ENCODE measurements around the gene PARD3B. TPM values are rescaled to one million over a fixed set of nuclear protein-coding genes. Genes with fewer than 3 reads are reported as not detected.

PARD3B gene
- total RNA-seq, 1 donor from 2014 or later: 18.4 TPM

DNA sequence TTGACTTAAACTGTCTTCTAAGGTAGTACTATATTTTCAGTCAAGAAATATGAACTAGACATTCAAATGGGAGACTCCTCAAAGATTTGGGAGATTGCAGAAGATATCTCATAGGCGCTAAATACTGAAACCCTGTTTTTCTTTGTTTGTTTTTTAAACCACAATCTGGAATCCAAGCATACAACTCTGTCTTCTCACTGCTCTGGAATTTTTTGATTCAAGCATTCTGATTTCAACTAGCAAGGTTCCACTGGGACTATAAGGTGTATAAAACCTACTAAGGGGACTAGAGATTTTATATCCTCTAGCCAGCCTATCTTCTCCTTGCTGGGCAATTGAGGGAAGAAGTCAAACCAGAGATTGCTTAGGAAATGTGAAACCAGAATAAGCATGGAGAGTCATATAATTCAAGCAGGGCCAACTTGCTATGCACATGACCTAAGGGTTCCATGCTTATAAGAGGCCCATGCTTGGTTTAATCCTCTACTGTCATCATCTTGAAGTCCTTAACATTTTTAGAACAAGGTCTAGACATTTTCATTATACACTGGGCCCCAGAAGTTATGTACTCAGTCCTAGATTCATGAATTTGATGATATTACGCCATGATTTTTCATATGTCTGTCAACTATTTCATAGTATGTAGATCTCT, 405.5 kb downstream of the PARD3B start:
- no peaks in the 10 kb centered on the region for H3K4me1 Mint-ChIP-seq
- no peak for DNase-seq (ENCODE audit: low read depth, low spot score)
- H3K27me3 Mint-ChIP-seq (ENCODE audit: low read depth): no peaks in the 10 kb centered on the region
- H3K36me3 Mint-ChIP-seq (ENCODE audit: low read depth): peaks cover 3% of the 10 kb centered on the region
- H3K9me3 Mint-ChIP-seq: peaks cover 3% of the 10 kb centered on the region
- no peak overlapping the region for H3K27ac Mint-ChIP-seq (ENCODE audit: unreplicated experiment)
- no peak overlapping the region for H3K4me3 Mint-ChIP-seq
- TF ChIP-seq, protein P1, sequence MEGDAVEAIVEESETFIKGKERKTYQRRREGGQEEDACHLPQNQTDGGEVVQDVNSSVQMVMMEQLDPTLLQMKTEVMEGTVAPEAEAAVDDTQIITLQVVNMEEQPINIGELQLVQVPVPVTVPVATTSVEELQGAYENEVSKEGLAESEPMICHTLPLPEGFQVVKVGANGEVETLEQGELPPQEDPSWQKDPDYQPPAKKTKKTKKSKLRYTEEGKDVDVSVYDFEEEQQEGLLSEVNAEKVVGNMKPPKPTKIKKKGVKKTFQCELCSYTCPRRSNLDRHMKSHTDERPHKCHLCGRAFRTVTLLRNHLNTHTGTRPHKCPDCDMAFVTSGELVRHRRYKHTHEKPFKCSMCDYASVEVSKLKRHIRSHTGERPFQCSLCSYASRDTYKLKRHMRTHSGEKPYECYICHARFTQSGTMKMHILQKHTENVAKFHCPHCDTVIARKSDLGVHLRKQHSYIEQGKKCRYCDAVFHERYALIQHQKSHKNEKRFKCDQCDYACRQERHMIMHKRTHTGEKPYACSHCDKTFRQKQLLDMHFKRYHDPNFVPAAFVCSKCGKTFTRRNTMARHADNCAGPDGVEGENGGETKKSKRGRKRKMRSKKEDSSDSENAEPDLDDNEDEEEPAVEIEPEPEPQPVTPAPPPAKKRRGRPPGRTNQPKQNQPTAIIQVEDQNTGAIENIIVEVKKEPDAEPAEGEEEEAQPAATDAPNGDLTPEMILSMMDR (conservative IDR thresholded peaks at IDR 0.05): no peak

GRCh38 chr2:204958371-204958770, 413.1 kb downstream of the PARD3B start:
- DNase-seq (ENCODE audit: low read depth, low spot score): no peak
- H3K27ac Mint-ChIP-seq (ENCODE audit: unreplicated experiment): no peak overlapping the region
- H3K4me1 Mint-ChIP-seq: no peaks in the 10 kb centered on the region
- H3K36me3 Mint-ChIP-seq (ENCODE audit: low read depth): peaks cover 3% of the 10 kb centered on the region
- no peaks in the 10 kb centered on the region for H3K27me3 Mint-ChIP-seq (ENCODE audit: low read depth)
- H3K9me3 Mint-ChIP-seq: peaks cover 4% of the 10 kb centered on the region
- H3K4me3 Mint-ChIP-seq: no peak overlapping the region
- TF ChIP-seq, protein P1 (conservative IDR thresholded peaks at IDR 0.05): no peak

DNA sequence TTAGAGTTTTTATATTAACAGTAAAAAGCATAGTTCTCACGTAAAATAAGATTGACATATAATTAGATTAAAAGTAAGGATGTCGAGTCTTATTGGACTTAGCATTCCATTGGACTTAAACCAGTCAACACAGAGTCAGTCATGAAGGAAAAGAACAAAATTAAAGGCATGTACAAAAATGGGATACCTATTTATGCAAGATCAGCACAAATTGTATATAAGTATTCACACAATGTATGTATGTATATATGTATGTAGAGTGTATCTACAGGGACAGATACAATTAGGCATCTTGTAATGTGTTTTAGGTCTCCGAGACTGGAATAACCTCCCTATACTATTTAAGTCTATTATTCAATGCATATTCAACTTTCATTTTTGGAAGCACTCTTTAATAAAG, 419.1 kb downstream of the PARD3B start:
- no peak for DNase-seq (ENCODE audit: low read depth, low spot score)
- Mint-ChIP-seq H3K36me3 (ENCODE audit: low read depth) (peaks cover 6% of the 10 kb centered on the region), H3K27ac (ENCODE audit: unreplicated experiment) (no peak overlapping the region), H3K27me3 (ENCODE audit: low read depth) (no peaks in the 10 kb centered on the region), H3K4me1 (peaks cover 6% of the 10 kb centered on the region), H3K4me3 (no peak overlapping the region), H3K9me3 (peaks cover 4% of the 10 kb centered on the region)
- TF ChIP-seq, protein P1 (conservative IDR thresholded peaks at IDR 0.05): no peak

GRCh38 chr2:204966245-204966644, 421.0 kb downstream of the PARD3B start:
- no peak overlapping the region for H3K27ac Mint-ChIP-seq (ENCODE audit: unreplicated experiment)

DNA sequence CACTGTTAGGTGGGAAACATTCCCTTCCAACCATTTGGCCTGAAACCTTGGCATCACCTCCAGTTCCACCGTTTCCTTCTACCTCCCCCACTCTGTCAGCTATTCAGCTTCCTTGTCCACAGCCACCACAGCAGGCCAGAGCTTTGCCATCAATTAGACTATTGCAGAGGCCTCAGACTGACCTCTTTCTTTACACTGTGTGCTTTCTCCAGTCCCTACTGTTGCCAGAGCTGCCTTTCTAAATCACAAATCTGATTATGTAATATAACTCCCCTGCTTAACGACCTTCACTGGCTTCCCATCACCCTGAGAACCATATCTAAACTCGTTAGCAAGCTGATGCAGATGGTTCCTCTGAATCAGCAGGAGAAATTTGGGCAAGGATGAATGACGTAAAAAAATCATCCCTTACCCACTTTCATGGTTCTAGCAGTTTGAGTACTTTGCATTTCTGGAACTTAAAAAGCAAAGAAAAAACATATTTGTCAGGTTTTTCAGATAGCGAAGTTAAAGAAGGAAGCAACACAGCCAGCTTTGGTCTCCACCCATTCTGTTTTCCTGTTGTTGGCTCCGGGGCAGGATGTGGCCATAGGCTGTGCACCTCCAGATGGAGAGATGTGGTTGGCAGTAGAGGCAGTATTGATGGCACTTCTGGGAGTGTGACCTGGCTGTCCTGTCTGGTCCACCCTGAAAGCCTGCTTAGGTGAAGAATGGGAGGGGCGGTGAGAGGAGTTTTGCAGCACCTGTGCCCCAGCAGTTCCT, 422.1 kb downstream of the PARD3B start:
- TF ChIP-seq, protein P1 (conservative IDR thresholded peaks at IDR 0.05): no peak
- H3K27me3 Mint-ChIP-seq (ENCODE audit: low read depth): no peaks in the 10 kb centered on the region
- no peak overlapping the region for H3K27ac Mint-ChIP-seq (ENCODE audit: unreplicated experiment)
- H3K36me3 Mint-ChIP-seq (ENCODE audit: low read depth): peaks cover 3% of the 10 kb centered on the region
- no peak for DNase-seq (ENCODE audit: low read depth, low spot score)
- H3K9me3 Mint-ChIP-seq: no peaks in the 10 kb centered on the region
- H3K4me1 Mint-ChIP-seq: peaks cover 21% of the 10 kb centered on the region
- no peak overlapping the region for H3K4me3 Mint-ChIP-seq

More at GRCh38 chr2:204966245-204966644, 421.0 kb downstream of the PARD3B start:
- no peak for DNase-seq (ENCODE audit: low read depth, low spot score)
- H3K27me3 Mint-ChIP-seq (ENCODE audit: low read depth): no peaks in the 10 kb centered on the region
- peaks cover 12% of the 10 kb centered on the region for H3K4me1 Mint-ChIP-seq
- no peak overlapping the region for H3K4me3 Mint-ChIP-seq
- peaks cover under 1% of the 10 kb centered on the region for H3K9me3 Mint-ChIP-seq
- TF ChIP-seq, protein P1 (conservative IDR thresholded peaks at IDR 0.05): no peak
- peaks cover 3% of the 10 kb centered on the region for H3K36me3 Mint-ChIP-seq (ENCODE audit: low read depth)

Data from neural crest cell (in vitro differentiated cells).